GM12891 (cell line): ENCODE data around the gene WDR20.

Source experiments
- PAX5 ChIP-seq: IDR thresholded peaks from 2 replicates; pipeline ENCODE4 v1.6.1; 2011; ENCODE audit warnings: low read length, moderate library complexity, mild to moderate bottlenecking; ENCODE audit not compliant: insufficient read depth, severe bottlenecking
- POLR2A ChIP-seq: IDR thresholded peaks from 2 replicates; pipeline ENCODE4 v1.6.1; 2011; ENCODE audit warnings: low read depth, low read length, control low read depth
- POLR2AphosphoS5 ChIP-seq: IDR thresholded peaks from 2 replicates; pipeline ENCODE4 v1.6.1; 2011; ENCODE audit warnings: low read depth, low read length, control low read depth
- POU2F2 ChIP-seq: IDR thresholded peaks from 2 replicates; pipeline ENCODE4 v1.6.1; 2011; ENCODE audit warnings: low read depth, mild to moderate bottlenecking, control low read depth, low read length, moderate library complexity
- SPI1 ChIP-seq: IDR thresholded peaks from 2 replicates; pipeline ENCODE4 v1.6.1; 2011; ENCODE audit warnings: low read depth, low read length, control low read depth
- TAF1 ChIP-seq: IDR thresholded peaks from 2 replicates; pipeline ENCODE4 v1.6.1; 2011; ENCODE audit warnings: low read depth, low read length, control low read depth

- no peak for TF ChIP-seq POLR2A
- TF ChIP-seq POLR2AphosphoS5 = no peak
- no peak for TF ChIP-seq TAF1
- TF ChIP-seq PAX5 = no peak
- no peak for TF ChIP-seq SPI1
- no peak for TF ChIP-seq POU2F2
Measured at GRCh38 chr14:102252834-102253801, 113.4 kb downstream of the WDR20 start.
